Nephron (organoid): ENCODE data around the gene AP5Z1.

Experiments
- H3K27ac Mint-ChIP-seq, 3 experiments: 2 replicates each; pipeline ENCODE4 v1.8.0; 2020; ENCODE audit warnings: mixed read lengths in 3 of 3, mild to moderate bottlenecking in 2 of 3, moderate library complexity in 1 of 3
- H3K27me3 Mint-ChIP-seq: 2 replicates; pipeline ENCODE4 v1.8.0; 2021; ENCODE audit warnings: low read depth, mild to moderate bottlenecking, moderate library complexity, mixed read lengths
- H3K36me3 Mint-ChIP-seq: 2 replicates; pipeline ENCODE4 v1.8.0; 2020; ENCODE audit warnings: low read depth, mixed read lengths
- H3K4me1 Mint-ChIP-seq: 2 replicates; pipeline ENCODE4 v1.8.0; 2020; ENCODE audit warnings: mixed read lengths
- H3K4me3 Mint-ChIP-seq, 3 experiments: 2 replicates each; pipeline ENCODE4 v1.8.0; 2020; ENCODE audit warnings: mild to moderate bottlenecking in 3 of 3, mixed read lengths in 3 of 3, moderate library complexity in 2 of 3
- H3K9me3 Mint-ChIP-seq: 2 replicates; pipeline ENCODE4 v1.8.0; 2020; ENCODE audit warnings: mixed read lengths
- TF ChIP-seq, protein P1 (sequence below), 3 experiments: fragments of 200-600 bp; sonication (generic); IDR thresholded peaks; one replicate each; pipeline ENCODE4 v1.5.0; 2021; ENCODE audit warnings: antibody characterized with exemption in 3 of 3; ENCODE audit not compliant: unreplicated experiment in 3 of 3

AP5Z1 gene

DNA sequence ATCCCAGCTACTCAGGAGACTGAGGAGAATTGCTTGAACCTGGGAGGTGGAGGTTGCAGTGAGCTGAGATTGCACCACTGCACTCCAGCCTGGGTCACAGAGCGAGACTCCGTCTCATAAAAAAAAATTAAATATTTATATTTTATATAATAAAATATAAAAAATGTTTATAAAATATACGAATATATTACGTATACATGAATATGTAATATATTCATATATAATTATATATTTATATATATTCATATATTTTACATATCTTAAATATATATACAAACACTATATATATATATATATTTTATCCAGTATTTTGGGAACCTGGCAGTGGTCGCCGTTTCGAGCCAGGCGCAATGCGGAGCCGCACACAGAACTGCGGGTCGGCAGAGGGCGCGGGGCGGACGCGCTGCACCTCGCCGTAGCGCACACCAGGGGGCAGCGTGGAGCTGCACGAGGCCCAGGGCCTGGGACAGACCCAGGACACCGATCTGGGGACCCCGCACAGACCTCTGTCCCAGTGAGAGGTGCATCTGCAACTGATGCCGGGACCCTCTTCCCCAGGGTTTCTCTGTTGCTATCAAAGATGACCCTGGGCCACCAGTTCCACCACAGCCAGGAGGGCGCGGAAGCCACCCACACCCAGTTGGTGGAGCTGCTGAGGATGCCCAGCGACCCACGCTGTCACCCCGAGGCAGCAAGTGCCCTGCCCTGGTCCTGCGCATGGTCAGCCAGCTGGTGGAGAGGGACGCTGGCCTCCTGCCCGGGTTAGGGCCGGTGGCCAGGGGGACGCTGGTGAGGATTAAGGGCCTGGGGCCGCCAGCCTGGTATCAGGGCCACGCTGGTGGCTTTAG lies 22.7 kb downstream of the AP5Z1 start:
- H3K9me3 Mint-ChIP-seq, result no peaks in the 10 kb centered on the region
- H3K27ac Mint-ChIP-seq, result no peak overlapping the region
- no peak overlapping the region for H3K4me3 Mint-ChIP-seq
- peaks cover 9% of the 10 kb centered on the region for H3K36me3 Mint-ChIP-seq
- H3K27me3 Mint-ChIP-seq, result peaks cover 6% of the 10 kb centered on the region
- H3K4me1 Mint-ChIP-seq, result no peaks in the 10 kb centered on the region
- TF ChIP-seq, protein P1, sequence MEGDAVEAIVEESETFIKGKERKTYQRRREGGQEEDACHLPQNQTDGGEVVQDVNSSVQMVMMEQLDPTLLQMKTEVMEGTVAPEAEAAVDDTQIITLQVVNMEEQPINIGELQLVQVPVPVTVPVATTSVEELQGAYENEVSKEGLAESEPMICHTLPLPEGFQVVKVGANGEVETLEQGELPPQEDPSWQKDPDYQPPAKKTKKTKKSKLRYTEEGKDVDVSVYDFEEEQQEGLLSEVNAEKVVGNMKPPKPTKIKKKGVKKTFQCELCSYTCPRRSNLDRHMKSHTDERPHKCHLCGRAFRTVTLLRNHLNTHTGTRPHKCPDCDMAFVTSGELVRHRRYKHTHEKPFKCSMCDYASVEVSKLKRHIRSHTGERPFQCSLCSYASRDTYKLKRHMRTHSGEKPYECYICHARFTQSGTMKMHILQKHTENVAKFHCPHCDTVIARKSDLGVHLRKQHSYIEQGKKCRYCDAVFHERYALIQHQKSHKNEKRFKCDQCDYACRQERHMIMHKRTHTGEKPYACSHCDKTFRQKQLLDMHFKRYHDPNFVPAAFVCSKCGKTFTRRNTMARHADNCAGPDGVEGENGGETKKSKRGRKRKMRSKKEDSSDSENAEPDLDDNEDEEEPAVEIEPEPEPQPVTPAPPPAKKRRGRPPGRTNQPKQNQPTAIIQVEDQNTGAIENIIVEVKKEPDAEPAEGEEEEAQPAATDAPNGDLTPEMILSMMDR (IDR thresholded peaks at IDR 0.05; ENCODE audit: unreplicated experiment in 3 of 3), result peak; percentile 95 to 97 (median 96)

GRCh38 chr7:4798706-4799235 lies 23.3 kb downstream of the AP5Z1 start:
- H3K4me1 Mint-ChIP-seq, result no peaks in the 10 kb centered on the region
- H3K9me3 Mint-ChIP-seq, result no peaks in the 10 kb centered on the region
- H3K27ac Mint-ChIP-seq, result peak overlapping the region in 1 of 3 experiments; percentile 25
- H3K27me3 Mint-ChIP-seq, result peaks cover 6% of the 10 kb centered on the region
- H3K36me3 Mint-ChIP-seq, result peaks cover 9% of the 10 kb centered on the region
- TF ChIP-seq, protein P1 (IDR thresholded peaks at IDR 0.05; ENCODE audit: unreplicated experiment in 3 of 3), result no peak
- no peak overlapping the region for H3K4me3 Mint-ChIP-seq

DNA sequence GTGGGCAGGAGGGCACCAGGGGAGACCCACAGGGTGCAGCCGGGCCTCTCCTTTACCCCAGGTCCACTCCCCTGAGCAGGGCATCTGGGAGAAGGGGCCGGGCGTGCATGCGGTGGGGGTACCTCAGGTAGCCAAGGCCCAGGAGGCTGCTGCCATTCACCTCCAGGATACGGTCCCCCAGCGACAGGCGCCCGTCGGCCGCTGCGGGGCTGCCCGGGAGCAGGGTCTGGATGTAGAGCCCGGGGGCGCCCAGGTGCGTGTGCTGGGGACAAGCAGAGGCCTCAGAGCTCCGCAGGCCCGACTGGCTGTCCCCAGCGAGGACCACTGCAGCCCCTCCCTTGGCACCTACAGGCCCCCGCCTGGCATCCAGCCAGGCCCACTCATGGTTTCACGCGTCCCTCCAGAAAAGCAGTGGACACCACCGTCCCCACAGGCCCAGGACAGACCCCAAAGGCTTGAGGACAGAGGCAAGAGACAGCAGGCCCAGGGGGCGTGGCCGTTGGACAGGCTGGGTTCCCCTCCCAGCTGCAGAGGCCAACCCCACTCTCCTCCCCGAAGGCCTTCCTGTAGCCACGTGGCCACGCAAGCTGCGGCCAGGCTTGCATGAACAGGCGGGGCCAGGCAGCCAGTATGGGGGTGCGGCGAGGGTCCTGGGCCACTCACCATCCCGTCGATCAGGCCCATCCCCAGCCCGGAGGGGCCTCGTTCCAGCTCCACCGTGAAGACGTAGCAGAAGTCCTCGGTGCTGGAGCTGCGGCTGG lies 24.3 kb downstream of the AP5Z1 start:
- Mint-ChIP-seq H3K4me1 (no peaks in the 10 kb centered on the region), H3K36me3 (peaks cover under 1% of the 10 kb centered on the region), H3K9me3 (no peaks in the 10 kb centered on the region), H3K27ac (no peak overlapping the region), H3K4me3 (no peak overlapping the region), H3K27me3 (peaks cover 6% of the 10 kb centered on the region)
- TF ChIP-seq, protein P1 (IDR thresholded peaks at IDR 0.05; ENCODE audit: unreplicated experiment in 3 of 3), result no peak

DNA sequence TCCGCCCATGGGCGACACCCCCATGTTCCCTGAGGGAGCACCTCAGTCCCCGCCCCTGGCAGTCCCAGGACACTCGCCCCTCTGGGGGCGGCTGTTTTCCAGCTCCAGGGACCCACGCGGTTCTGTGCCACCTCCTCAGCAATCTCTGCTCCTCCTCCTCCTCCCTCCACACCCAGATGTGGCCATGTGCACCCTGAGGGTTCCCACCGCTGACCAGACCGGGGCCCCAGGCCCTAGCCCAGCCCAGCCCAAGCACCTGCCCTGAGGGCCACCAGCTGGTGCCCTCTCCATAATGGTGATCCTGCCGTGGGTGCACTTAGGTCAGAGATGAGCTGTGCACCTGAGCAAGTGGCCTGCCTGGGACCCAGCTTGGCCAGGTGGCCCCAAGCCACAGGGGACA lies 25.1 kb downstream of the AP5Z1 start:
- no peaks in the 10 kb centered on the region for H3K4me1 Mint-ChIP-seq
- no peak overlapping the region for H3K27ac Mint-ChIP-seq
- TF ChIP-seq, protein P1 (IDR thresholded peaks at IDR 0.05; ENCODE audit: unreplicated experiment in 3 of 3), result no peak
- peaks cover 6% of the 10 kb centered on the region for H3K27me3 Mint-ChIP-seq
- H3K36me3 Mint-ChIP-seq, result no peaks in the 10 kb centered on the region
- H3K9me3 Mint-ChIP-seq, result no peaks in the 10 kb centered on the region
- no peak overlapping the region for H3K4me3 Mint-ChIP-seq

GRCh38 chr7:4800926-4801838 lies 25.8 kb downstream of the AP5Z1 start:
- Mint-ChIP-seq H3K36me3 (no peaks in the 10 kb centered on the region), H3K9me3 (no peaks in the 10 kb centered on the region), H3K27me3 (peaks cover 9% of the 10 kb centered on the region), H3K4me1 (no peaks in the 10 kb centered on the region), H3K4me3 (no peak overlapping the region), H3K27ac (no peak overlapping the region)
- TF ChIP-seq, protein P1 (IDR thresholded peaks at IDR 0.05; ENCODE audit: unreplicated experiment in 3 of 3), result no peak
